HFF-Myc (cell line): ENCODE data around the gene CRCP.
"Not testable (repeated sequence)": the region's sequence is repeated elsewhere in the genome, so short reads cannot be mapped to it uniquely, and the experiment has no call there.

Experiments used
- DNase-seq: peaks from one replicate; pipeline ENCODE4 v3.0.0-alpha.2; 2011; ENCODE audit warnings: low read depth; ENCODE audit errors: extremely low read depth
- H3K4me3 ChIP-seq: replicated peaks from 2 replicates; pipeline ENCODE4 v1.5.1; 2011; ENCODE audit warnings: low read depth, mild to moderate bottlenecking, control low read depth, low read length
- CTCF ChIP-seq: IDR thresholded peaks from 2 replicates; pipeline ENCODE4 v1.5.1; 2012; ENCODE audit warnings: mild to moderate bottlenecking, low read depth, low read length, control low read depth; ENCODE audit errors: missing control alignments

The CRCP gene

GRCh38 chr7:66095010-66095409, 19.6 kb upstream of the CRCP start:
- no peak for DNase-seq
- no peak overlapping the region for H3K4me3 ChIP-seq
- TF ChIP-seq CTCF = no peak

- no peak for TF ChIP-seq CTCF
- no peak for DNase-seq
- H3K4me3 ChIP-seq = peak overlapping the region; percentile 44; the same call in 1 of the 2 replicates
Measured at GRCh38 chr7:66099232-66099550, 15.5 kb upstream of the CRCP start.

- H3K4me3 ChIP-seq = peak overlapping the region; percentile 44
- DNase-seq = no peak
- TF ChIP-seq CTCF = no peak
Measured at GRCh38 chr7:66099551-66100407, 14.9 kb upstream of the CRCP start.

- TF ChIP-seq CTCF = no peak
- DNase-seq = no peak
- H3K4me3 ChIP-seq = peak overlapping the region; percentile 44
Measured at GRCh38 chr7:66100408-66101050, 14.1 kb upstream of the CRCP start.

- not testable (repeated sequence) for DNase-seq, H3K4me3 ChIP-seq
Measured at GRCh38 chr7:66102168-66102567, 12.5 kb upstream of the CRCP start.

GRCh38 chr7:66103994-66104393, 10.7 kb upstream of the CRCP start:
- H3K4me3 ChIP-seq, DNase-seq: not testable (repeated sequence)

GRCh38 chr7:66105263-66105748, 9.3 kb upstream of the CRCP start:
- no peak overlapping the region for H3K4me3 ChIP-seq
- DNase-seq = no peak
- no peak for TF ChIP-seq CTCF

- DNase-seq, H3K4me3 ChIP-seq: not testable (repeated sequence)
Measured at GRCh38 chr7:66108410-66108809, 6.2 kb upstream of the CRCP start.
